Renal cortical epithelial cell (primary cell): ENCODE data around the gene PLA2G3. TPM values are rescaled to one million over a fixed set of nuclear protein-coding genes. Genes with fewer than 3 reads are reported as not detected.
"Not testable (repeated sequence)": the region's sequence is repeated elsewhere in the genome, so short reads cannot be mapped to it uniquely, and the experiment has no call there.

Experiments used
- DNase-seq: peaks from one replicate; pipeline ENCODE4 v3.0.0-alpha.2; 2011; ENCODE audit warnings: low read depth
- total RNA-seq: library from RNA; depleted of rRNA; stranded (reverse); fragments of >200 nt; gene quantifications from 2 replicates; pipeline ENCODE4 v1.2.3, GENCODE V29; 2014

Gene PLA2G3
- total RNA-seq, 1 donor from 2014 or later: not detected

GRCh38 chr22:31124290-31124689 lies 16.0 kb downstream of the PLA2G3 start:
- DNase-seq: no peak

GRCh38 chr22:31123292-31123602 lies 17.1 kb downstream of the PLA2G3 start:
- DNase-seq: no peak

- peak; percentile 47 for DNase-seq
Observed at GRCh38 chr22:31122532-31123291, 17.6 kb downstream of the PLA2G3 start, which contains the start of gene INPP5J. TSS of gene INPP5J (plus strand) at chr22:31122966. CDS start at chr22:31123015, 49 bp downstream.

GRCh38 chr22:31122196-31122531 lies 18.1 kb downstream of the PLA2G3 start:
- DNase-seq: no peak

- no peak for DNase-seq
Observed at GRCh38 chr22:31121403-31121802, 18.9 kb downstream of the PLA2G3 start.

- DNase-seq: no peak
Observed at GRCh38 chr22:31120642-31121041, 19.7 kb downstream of the PLA2G3 start.

DNA sequence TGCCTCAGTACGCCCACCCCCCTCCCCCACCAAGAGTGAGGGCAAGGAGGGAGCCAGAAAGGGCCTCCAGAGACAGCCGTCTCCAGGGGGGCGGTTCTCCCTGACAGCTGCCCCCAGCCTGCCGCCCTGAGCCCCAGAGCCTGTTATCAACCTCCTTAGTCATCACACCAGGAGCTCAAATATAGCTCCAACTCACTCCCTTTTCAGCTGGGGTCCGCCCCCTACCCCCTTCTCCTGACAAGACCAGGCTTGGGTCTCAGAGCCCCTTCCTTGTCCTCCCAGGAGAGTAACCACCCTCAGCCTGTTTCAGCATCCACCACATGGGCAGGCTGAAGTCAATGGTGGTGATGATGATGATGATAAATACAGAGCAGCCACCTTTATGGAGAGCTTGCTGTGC lies 20.1 kb downstream of the PLA2G3 start:
- DNase-seq: no peak

DNA sequence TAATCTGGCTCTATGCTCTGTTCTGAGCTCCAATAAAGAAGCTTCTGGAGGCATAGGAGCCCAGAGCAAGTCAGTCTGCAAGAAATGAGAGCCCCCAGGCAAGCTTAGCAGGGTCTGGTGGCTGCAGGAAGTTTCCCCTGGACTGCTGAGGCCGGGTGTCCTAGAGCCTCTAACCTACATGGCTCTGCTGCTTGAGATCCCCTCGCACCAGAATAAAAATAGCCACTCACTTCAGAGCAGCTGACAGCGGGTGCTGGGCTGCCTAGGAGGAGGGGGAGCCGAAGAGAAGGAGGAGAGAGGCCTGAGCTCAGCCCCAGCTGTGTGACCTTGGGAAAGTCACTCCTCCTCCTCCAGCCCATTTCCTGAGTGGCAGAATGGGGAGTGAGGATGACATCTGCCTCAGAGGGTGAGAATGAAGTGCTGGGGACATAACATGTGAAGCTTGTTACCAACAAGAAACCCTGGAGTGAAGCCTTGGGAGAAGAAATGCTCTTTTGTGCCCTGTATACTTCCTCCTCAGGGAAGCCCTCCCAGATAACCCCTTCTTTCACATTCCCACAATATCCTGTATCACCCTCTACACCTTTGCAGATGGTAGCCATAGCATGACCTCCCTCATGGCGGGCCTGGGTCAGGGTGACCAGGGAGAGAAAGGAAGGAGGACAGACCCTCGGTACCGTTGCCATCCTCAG lies 21.1 kb downstream of the PLA2G3 start:
- no peak for DNase-seq

DNA sequence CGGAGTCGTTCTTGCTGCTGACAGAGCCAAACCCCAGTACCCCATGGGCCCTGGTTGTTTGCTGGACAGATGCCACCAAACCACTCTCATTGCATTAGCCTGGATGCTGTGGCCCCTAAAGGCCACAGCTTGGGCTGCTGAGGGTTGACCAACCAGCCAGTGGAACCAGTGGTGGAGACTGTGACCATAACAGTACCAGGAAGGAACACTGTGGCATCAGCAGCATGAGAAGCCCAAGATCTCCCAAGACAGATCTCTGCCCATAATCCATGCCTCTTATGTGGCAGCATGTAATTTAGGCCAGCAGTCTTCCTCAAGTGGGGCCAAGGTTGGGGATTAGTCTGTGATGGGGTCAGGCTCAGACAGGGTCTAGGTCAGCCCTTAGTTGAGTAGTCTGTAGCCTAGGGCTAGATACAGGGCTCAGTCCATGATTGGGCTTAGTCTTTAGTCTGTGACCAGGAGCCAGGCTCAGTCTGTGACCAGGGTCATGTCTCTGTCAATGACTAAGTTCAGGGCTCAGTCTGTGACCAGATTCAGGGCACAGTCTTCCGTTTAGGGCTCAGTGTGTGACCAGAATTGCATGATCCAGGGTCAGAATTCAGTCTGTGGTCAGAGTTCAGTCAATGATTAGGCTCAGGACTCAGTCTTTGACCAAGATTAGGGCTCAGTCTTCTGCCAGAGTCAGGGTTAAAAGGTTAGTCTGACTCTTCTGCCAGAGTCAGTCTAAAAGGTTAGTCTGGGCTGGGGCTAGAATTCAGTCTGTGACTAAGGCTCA lies 22.1 kb downstream of the PLA2G3 start:
- no peak for DNase-seq

- not testable (repeated sequence) for DNase-seq
Observed at GRCh38 chr22:31112547-31113091, 27.7 kb downstream of the PLA2G3 start.

DNA sequence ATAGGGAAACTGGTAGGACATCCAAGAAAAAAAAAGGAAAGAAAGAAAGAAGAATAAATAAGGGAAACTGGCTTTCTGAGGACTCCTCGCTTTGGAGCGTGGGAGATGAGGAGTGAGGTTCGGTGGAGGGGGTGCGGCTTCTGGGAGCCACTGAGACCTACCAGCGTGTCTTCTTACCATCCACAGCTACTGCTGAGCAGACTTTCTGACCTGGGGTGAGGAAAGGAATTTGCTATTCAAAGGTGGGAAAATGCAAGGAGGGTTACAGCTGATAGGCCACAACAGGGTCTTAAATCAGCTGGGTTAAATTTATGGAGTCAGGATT lies 32.5 kb downstream of the PLA2G3 start:
- DNase-seq: no peak

- DNase-seq: peak; percentile 92
Observed at GRCh38 chr22:31107178-31107893, 33.0 kb downstream of the PLA2G3 start, which contains the start of gene SELENOM. TSS of gene SELENOM (minus strand) at chr22:31107568. CDS start at chr22:31107505, 63 bp downstream.

GRCh38 chr22:31106731-31107177 lies 33.6 kb downstream of the PLA2G3 start:
- no peak for DNase-seq

- no peak for DNase-seq
Observed at GRCh38 chr22:31106001-31106571, 34.2 kb downstream of the PLA2G3 start.

DNA sequence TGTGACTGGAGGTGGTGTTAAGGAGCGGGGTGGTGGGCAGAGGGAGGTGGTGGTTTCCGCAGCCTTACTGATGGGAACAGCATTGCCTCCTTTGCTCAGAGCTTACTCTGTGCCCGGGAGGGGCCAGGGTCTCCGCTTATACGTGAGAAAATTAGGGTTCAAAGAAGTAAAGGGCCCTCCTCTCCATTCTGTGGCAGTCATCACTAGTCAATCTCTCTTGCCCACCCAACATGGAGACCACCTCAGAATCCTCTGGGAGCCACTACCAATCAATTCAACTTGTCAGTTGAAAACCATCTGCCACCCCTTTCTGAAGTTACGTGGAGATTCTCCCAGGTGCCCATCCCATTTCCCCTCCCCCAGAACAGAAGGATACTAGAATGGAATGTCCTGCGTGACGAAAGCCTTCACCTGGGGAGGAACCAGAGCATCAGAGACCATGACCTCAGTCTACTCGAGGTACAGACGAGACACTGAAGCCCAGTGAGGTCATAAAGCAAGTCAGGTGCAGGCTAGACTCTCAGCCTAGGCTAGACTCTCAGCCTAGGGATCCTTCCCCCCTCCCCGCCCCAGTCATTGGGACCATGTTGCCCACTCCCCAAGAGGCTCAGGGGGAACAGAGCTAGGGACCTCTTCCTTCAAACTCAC lies 34.9 kb downstream of the PLA2G3 start:
- DNase-seq: no peak

GRCh38 chr22:31104869-31105268 lies 35.4 kb downstream of the PLA2G3 start:
- no peak for DNase-seq

DNA sequence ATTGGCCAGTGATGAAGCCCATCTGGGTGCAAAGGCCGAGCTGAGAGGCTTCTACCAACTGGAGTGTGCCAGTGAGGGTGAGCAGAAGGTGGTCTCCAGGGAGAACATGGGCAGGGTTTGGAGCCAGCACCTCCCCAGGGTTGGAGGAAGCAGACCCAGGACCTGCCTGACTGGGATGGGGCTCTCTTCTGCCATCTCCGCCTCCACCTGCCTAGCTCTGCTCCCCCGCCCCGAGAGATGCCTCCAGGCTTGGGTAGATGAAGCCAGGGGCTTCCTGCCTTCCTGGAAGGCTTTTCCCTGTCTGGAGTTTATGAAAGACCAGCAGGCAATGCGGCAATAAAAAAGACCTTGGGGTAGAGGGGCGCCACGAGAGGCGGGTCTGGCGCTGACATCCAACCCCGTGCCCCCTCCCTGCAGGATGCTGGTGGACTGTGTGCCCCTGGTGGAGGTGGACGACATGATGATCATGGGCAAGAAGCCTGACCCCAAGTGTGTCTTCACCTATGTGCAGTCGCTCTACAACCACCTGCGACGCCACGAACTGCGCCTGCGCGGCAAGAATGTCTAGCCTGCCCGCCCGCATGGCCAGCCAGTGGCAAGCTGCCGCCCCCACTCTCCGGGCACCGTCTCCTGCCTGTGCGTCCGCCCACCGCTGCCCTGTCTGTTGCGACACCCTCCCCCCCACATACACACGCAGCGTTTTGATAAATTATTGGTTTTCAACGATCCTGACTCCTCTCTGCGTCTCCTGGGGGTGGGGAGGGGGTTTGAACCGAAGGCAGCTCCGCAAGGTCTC lies 36.2 kb downstream of the PLA2G3 start:
- DNase-seq: no peak

DNA sequence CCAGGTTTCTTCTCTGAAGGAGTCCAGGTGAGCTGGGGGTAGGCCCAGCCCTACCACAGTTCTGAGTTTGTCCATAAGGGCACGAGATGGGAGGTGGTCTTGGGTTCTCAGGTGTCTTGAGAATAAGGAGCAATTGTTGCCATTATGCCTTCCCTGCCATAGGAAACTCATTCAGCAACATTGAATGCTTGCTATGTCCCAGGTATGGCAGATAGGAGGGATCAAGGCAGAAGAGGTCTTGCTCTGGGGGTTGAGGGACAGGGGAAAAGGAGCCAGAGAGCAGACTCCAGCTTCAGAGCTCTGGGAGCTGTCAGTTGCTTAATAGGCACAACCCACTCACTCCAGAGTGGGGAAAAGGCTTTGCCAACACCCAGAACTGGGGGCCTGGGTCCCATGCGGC lies 37.2 kb downstream of the PLA2G3 start:
- no peak for DNase-seq

DNA sequence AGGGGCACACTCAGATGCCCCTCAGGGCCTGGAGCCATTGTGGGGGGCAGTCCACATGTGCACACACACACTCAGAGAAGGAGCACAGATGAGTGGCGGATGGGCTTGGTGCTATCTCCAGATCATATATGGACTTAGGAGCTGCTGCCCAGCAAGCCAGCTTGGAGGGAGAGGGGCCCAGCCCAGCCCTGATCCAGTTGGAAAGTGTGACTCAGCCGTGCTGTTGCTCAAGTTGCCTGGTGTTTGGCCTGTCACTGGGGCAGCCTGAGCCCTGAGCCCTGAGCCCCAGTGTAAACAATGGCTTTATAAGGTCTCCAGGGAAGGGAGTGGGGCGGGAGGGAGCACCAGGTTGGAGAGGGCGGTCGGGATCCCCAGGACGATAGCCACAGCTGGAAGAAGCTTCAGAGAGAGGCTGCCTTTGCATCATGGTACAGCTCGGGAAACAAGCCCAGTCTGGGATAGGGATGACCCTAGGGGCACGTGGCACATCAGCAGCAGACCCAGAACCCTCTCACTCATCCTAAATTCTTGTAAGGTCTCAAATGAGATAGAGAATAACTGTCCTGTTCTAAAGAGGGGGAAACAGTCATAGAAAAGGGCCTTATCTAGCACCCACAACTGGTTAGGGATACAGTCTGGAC lies 37.7 kb downstream of the PLA2G3 start:
- DNase-seq: peak; percentile 76
